ENCODE data around the gene LRCH1. TPM values are rescaled to one million over a fixed set of nuclear protein-coding genes. Genes with fewer than 3 reads are reported as not detected.

The LRCH1 gene
- total and polyA plus RNA-seq, 7 donors = 1.7 to 7.9 (median 4.1) TPM

DNA sequence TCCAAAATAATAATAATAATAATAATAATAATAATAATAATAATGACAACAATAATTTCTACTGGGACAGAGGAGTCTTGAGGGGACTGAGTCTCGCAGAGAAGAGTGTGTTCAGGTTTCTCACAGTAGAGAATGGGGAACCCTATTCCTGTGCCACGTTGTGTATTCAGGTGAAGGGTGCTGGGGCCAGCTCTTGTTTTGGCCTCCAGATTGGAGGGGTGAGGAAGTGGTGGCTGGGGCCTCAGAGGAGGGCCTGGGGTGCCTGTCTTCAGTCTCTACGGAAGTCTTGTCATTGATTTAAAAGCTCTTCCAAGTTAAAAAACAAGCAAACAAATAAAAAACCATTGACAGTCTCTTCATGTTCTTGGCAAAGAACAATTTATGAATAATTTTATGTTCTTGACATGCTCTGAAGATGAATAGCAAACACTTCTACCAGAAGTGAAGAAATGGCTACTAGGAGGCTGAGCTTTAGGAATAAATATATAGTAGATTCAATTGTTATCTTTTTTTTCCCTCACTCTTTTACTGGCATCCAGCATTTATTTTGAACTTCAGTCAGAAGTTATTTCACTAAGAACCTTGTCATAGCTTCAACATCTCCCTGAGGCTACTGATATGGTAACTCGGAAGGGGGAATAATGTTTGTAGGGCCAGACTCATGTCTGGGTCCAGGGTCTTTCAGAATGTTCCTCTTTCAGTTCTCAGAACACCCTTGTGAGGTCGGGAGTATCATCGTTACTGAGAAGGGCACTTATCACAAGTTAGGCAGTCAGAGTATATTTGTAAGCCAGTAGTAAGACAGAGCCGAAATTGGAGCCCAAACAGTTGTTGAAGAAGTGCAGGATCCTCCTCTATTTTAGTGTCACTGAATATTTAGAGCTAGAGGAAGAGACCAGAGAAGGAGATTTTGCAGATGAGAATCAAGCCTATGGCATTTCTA lies 13.1 kb downstream of the LRCH1 start:
- no peak overlapping the region for H3K4me3 ChIP-seq
- H3K9me3 ChIP-seq = no peaks in the 10 kb centered on the region
- 35 to 53% (median 44%) methylated on average over 7 of the region's 7 CpGs for WGBS, 3 donors
- ATAC-seq (no peak), DNase-seq (no peak)
- H3K4me1 ChIP-seq = no peaks in the 10 kb centered on the region
- no peaks in the 10 kb centered on the region for H3K36me3 ChIP-seq (ENCODE audit: insufficient read depth in 1 of 2, low read depth in 1 of 2)
- H3K27ac ChIP-seq = no peak overlapping the region
- intact Hi-C loops (cut with DNase I) = no loop called here
- H3K27me3 ChIP-seq (ENCODE audit: insufficient read depth in 3 of 3, low read length in 2 of 3) = no peaks in the 10 kb centered on the region
- TF ChIP-seq CTCF (IDR thresholded peaks at IDR 0.05) = no peak

GRCh38 chr13:46567671-46568070 lies 14.7 kb downstream of the LRCH1 start:
- H3K4me3 ChIP-seq = no peak overlapping the region
- DNase-seq (no peak), ATAC-seq (no peak)
- H3K36me3 ChIP-seq (ENCODE audit: insufficient read depth in 1 of 2, low read depth in 1 of 2) = no peaks in the 10 kb centered on the region
- H3K4me1 ChIP-seq = no peaks in the 10 kb centered on the region
- intact Hi-C loops (cut with DNase I) = no loop called here
- WGBS, 3 donors = 88 to 95% (median 88%) methylated on average over 2 of the region's 2 CpGs
- no peak overlapping the region for H3K27ac ChIP-seq
- no peaks in the 10 kb centered on the region for H3K27me3 ChIP-seq (ENCODE audit: insufficient read depth in 3 of 3, low read length in 2 of 3)
- no peak for TF ChIP-seq CTCF (IDR thresholded peaks at IDR 0.05)
- H3K9me3 ChIP-seq = no peaks in the 10 kb centered on the region

- no peaks in the 10 kb centered on the region for H3K4me1 ChIP-seq
- no peaks in the 10 kb centered on the region for H3K9me3 ChIP-seq
- intact Hi-C loops (cut with DNase I) = no loop called here
- no peaks in the 10 kb centered on the region for H3K36me3 ChIP-seq (ENCODE audit: insufficient read depth in 1 of 2, low read depth in 1 of 2)
- no peak overlapping the region for H3K27ac ChIP-seq
- no peaks in the 10 kb centered on the region for H3K27me3 ChIP-seq (ENCODE audit: insufficient read depth in 3 of 3, low read length in 2 of 3)
- no peak for TF ChIP-seq CTCF (IDR thresholded peaks at IDR 0.05)
- DNase-seq = no peak
- ATAC-seq = no peak
- 64 to 67% (median 65%) methylated on average over 7 of the region's 7 CpGs for WGBS, 3 donors
- no peak overlapping the region for H3K4me3 ChIP-seq
Measured at GRCh38 chr13:46569456-46569855, 16.5 kb downstream of the LRCH1 start.

DNA sequence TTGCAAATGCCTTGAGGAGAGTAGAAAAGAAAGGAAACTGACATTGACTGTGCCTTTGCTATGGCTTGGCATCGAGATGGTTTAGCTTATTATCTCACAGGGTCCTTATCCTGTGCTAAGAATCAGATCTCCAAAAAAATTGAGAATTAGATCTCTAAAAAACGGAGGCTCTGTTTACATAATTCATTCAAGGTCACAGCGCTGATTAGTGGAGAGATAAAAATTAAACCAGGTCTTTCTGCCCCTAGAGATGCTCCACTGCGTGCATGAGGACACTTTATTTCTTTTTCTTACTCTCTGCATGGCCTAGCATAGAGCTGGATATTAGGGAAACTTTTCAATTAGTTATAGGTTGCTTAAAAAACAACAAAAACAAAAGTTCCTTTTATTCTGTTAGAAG lies 17.3 kb downstream of the LRCH1 start:
- Histone ChIP-seq H3K4me1 (no peaks in the 10 kb centered on the region), H3K4me3 (no peak overlapping the region), H3K27me3 (ENCODE audit: insufficient read depth in 3 of 3, low read length in 2 of 3) (no peaks in the 10 kb centered on the region), H3K9me3 (no peaks in the 10 kb centered on the region), H3K36me3 (ENCODE audit: insufficient read depth in 1 of 2, low read depth in 1 of 2) (no peaks in the 10 kb centered on the region), H3K27ac (no peak overlapping the region)
- TF ChIP-seq CTCF (IDR thresholded peaks at IDR 0.05) = no peak
- no peak for DNase-seq
- no peak for ATAC-seq
- 75 to 85% (median 76%) methylated on average over 4 of the region's 4 CpGs for WGBS, 3 donors
- intact Hi-C loops (cut with DNase I) = no loop called here

All from psoas muscle (tissue), 8 donors.